Measurements from ENCODE around the gene RIT1. TPM values are rescaled to one million over a fixed set of nuclear protein-coding genes. Genes with fewer than 3 reads are reported as not detected.

RIT1 gene
- total RNA-seq, 1 experiment from 2014 or later = 27.2 TPM

GRCh38 chr1:155890251-155890650 lies 20.9 kb downstream of the RIT1 start:
- ATAC-seq = no peak
- ChIA-PET CTCF (no interaction called here), POLR2A (no interaction called here)
- no peak overlapping the region for H3K27ac Mint-ChIP-seq
- TF ChIP-seq SMAD3 (CRISPR knock-in tag; IDR thresholded peaks at IDR 0.05; ENCODE audit: borderline replicate concordance) = no peak
- H3K27me3 Mint-ChIP-seq (ENCODE audit: low read depth) = no peaks in the 10 kb centered on the region
- H3K9me3 Mint-ChIP-seq = no peaks in the 10 kb centered on the region
- H3K4me3 Mint-ChIP-seq = no peak overlapping the region
- H3K36me3 Mint-ChIP-seq = no peaks in the 10 kb centered on the region
- no peaks in the 10 kb centered on the region for H3K4me1 Mint-ChIP-seq
- DNase-seq (ENCODE audit: low spot score) = no peak

GRCh38 chr1:155889566-155889965 lies 21.6 kb downstream of the RIT1 start:
- Mint-ChIP-seq H3K4me1 (no peaks in the 10 kb centered on the region), H3K27ac (no peak overlapping the region), H3K27me3 (ENCODE audit: low read depth) (no peaks in the 10 kb centered on the region), H3K36me3 (no peaks in the 10 kb centered on the region), H3K9me3 (no peaks in the 10 kb centered on the region), H3K4me3 (no peak overlapping the region)
- ChIA-PET CTCF (no interaction called here), POLR2A (no interaction called here)
- DNase-seq (ENCODE audit: low spot score) = no peak
- TF ChIP-seq ATF2 (CRISPR knock-in tag; IDR thresholded peaks at IDR 0.05; ENCODE audit: borderline replicate concordance, low read depth) (no peak), ZNF263 (CRISPR knock-in tag; IDR thresholded peaks at IDR 0.05; ENCODE audit: low read depth) (no peak), TP53 (CRISPR knock-in tag; IDR thresholded peaks at IDR 0.05) (no peak), USF1 (CRISPR knock-in tag; IDR thresholded peaks at IDR 0.05) (no peak), NR3C1 (CRISPR knock-in tag; conservative IDR thresholded peaks at IDR 0.05; ENCODE audit: low read depth) (no peak), STAT6 (CRISPR knock-in tag; conservative IDR thresholded peaks at IDR 0.05; ENCODE audit: low read depth) (no peak), ZBTB43 (CRISPR knock-in tag; IDR thresholded peaks at IDR 0.05) (no peak), HMGXB4 (CRISPR knock-in tag; IDR thresholded peaks at IDR 0.05) (no peak), IRF2 (CRISPR knock-in tag; IDR thresholded peaks at IDR 0.05; ENCODE audit: borderline replicate concordance, low read depth) (no peak), ZNF138 (CRISPR knock-in tag; conservative IDR thresholded peaks at IDR 0.05) (no peak), FOXK1 (CRISPR knock-in tag; IDR thresholded peaks at IDR 0.05) (no peak), ZNF671 (CRISPR knock-in tag; IDR thresholded peaks at IDR 0.05) (no peak), NFATC4 (CRISPR knock-in tag; IDR thresholded peaks at IDR 0.05) (no peak), ETV6 (CRISPR knock-in tag; IDR thresholded peaks at IDR 0.05) (no peak), ZNF532 (CRISPR knock-in tag; IDR thresholded peaks at IDR 0.05; ENCODE audit: borderline replicate concordance) (no peak)
- ATAC-seq = no peak

Measured in WTC11 (cell line).